GM19372 (cell line): ENCODE results near the gene SP7.
"Not testable (repeated sequence)": the region's sequence is repeated elsewhere in the genome, so short reads cannot be mapped to it uniquely, and the experiment has no call there.

Source experiments
- ATAC-seq: cut with Tn5 transposase; IDR thresholded peaks from one replicate; pipeline ENCODE4 v1.9.1; 2021; ENCODE audit warnings: mild to moderate bottlenecking, low read depth, moderate library complexity; ENCODE audit not compliant: unreplicated experiment

Gene SP7

GRCh38 chr12:53347905-53348304 is 11.8 kb upstream of the SP7 start:
- no peak for ATAC-seq

GRCh38 chr12:53346491-53346890 is 10.3 kb upstream of the SP7 start:
- ATAC-seq, result no peak

- ATAC-seq, result no peak
Observed at GRCh38 chr12:53345486-53346188, 9.5 kb upstream of the SP7 start.

GRCh38 chr12:53344824-53345485 is 8.8 kb upstream of the SP7 start:
- ATAC-seq, result no peak

GRCh38 chr12:53344487-53344823 is 8.3 kb upstream of the SP7 start:
- no peak for ATAC-seq

GRCh38 chr12:53343969-53344368 is 7.8 kb upstream of the SP7 start:
- no peak for ATAC-seq

- no peak for ATAC-seq
Observed at GRCh38 chr12:53343449-53343848, 7.3 kb upstream of the SP7 start.

GRCh38 chr12:53340398-53340797 is 4.2 kb upstream of the SP7 start:
- ATAC-seq, result no peak

- no peak for ATAC-seq
Observed at GRCh38 chr12:53338916-53339315, 2.8 kb upstream of the SP7 start.

GRCh38 chr12:53338017-53338416 is 1.9 kb upstream of the SP7 start:
- no peak for ATAC-seq

GRCh38 chr12:53334822-53335221 is 1.3 kb downstream of the SP7 start:
- no peak for ATAC-seq

GRCh38 chr12:53333845-53334244 is 2.3 kb downstream of the SP7 start:
- ATAC-seq, result no peak

- ATAC-seq, result no peak
Observed at GRCh38 chr12:53333289-53333688, 2.9 kb downstream of the SP7 start.

- no peak for ATAC-seq
Observed at GRCh38 chr12:53332744-53333143, 3.4 kb downstream of the SP7 start.

- not testable (repeated sequence) for ATAC-seq
Observed at GRCh38 chr12:53332339-53332738, 3.8 kb downstream of the SP7 start.

- no peak for ATAC-seq
Observed at GRCh38 chr12:53330671-53331070, 5.5 kb downstream of the SP7 start.

GRCh38 chr12:53328043-53328435 is 8.1 kb downstream of the SP7 start:
- no peak for ATAC-seq

- ATAC-seq, result no peak
Observed at GRCh38 chr12:53327435-53328042, 8.6 kb downstream of the SP7 start.

- ATAC-seq, result no peak
Observed at GRCh38 chr12:53326460-53327185, 9.5 kb downstream of the SP7 start.

GRCh38 chr12:53325511-53326061 is 10.6 kb downstream of the SP7 start:
- ATAC-seq, result no peak
